H7 (cell line): ENCODE measurements around the gene TMEM63C. TPM values are rescaled to one million over a fixed set of nuclear protein-coding genes. Genes with fewer than 3 reads are reported as not detected.

ENCODE experiments used
- DNase-seq: peaks from one replicate; pipeline ENCODE4 v3.0.0; 2012
- H3K27me3 ChIP-seq: 2 replicates; pipeline ENCODE4 v1.6.0; 2011; ENCODE audit warnings: mild to moderate bottlenecking, low read length; ENCODE audit not compliant: control insufficient read depth, insufficient read depth
- H3K36me3 ChIP-seq: replicated peaks from 2 replicates; pipeline ENCODE4 v1.5.1; 2011; ENCODE audit warnings: low read length; ENCODE audit not compliant: control insufficient read depth, insufficient read depth
- H3K4me3 ChIP-seq: 2 replicates; pipeline ENCODE4 v1.5.1; 2011; ENCODE audit warnings: low read depth, mild to moderate bottlenecking, control low read depth, low read length, moderate library complexity; ENCODE audit not compliant: insufficient read depth
- total RNA-seq: library from RNA; depleted of rRNA; stranded (reverse); fragments of >200 nt; shearing (Covaris generic); gene quantifications from 2 replicates; pipeline ENCODE4 v1.2.3, GENCODE V29; 2014

Gene TMEM63C
- total RNA-seq, 1 experiment from 2014 or later: 2.1 TPM

GRCh38 chr14:77240336-77240915 lies 58.8 kb downstream of the TMEM63C start:
- DNase-seq: no peak
- H3K36me3 ChIP-seq: no peaks in the 10 kb centered on the region
- no peaks in the 10 kb centered on the region for H3K27me3 ChIP-seq
- no peak overlapping the region for H3K4me3 ChIP-seq

GRCh38 chr14:77241955-77242354 lies 60.4 kb downstream of the TMEM63C start:
- no peak for DNase-seq
- H3K27me3 ChIP-seq: no peaks in the 10 kb centered on the region
- H3K4me3 ChIP-seq: no peak overlapping the region

GRCh38 chr14:77242752-77243151 lies 61.2 kb downstream of the TMEM63C start:
- Histone ChIP-seq H3K27me3 (no peaks in the 10 kb centered on the region), H3K36me3 (no peaks in the 10 kb centered on the region), H3K4me3 (no peak overlapping the region)
- DNase-seq: no peak

More at GRCh38 chr14:77241955-77242354, 60.4 kb downstream of the TMEM63C start:
- H3K36me3 ChIP-seq: no peaks in the 10 kb centered on the region

- Histone ChIP-seq H3K27me3 (no peaks in the 10 kb centered on the region), H3K4me3 (no peak overlapping the region), H3K36me3 (no peaks in the 10 kb centered on the region)
- no peak for DNase-seq
Observed at GRCh38 chr14:77243853-77244252, 62.3 kb downstream of the TMEM63C start.

GRCh38 chr14:77245820-77246219 lies 64.2 kb downstream of the TMEM63C start:
- H3K36me3 ChIP-seq: no peaks in the 10 kb centered on the region

GRCh38 chr14:77246784-77247183 lies 65.2 kb downstream of the TMEM63C start:
- DNase-seq: no peak
- Histone ChIP-seq H3K36me3 (no peaks in the 10 kb centered on the region), H3K4me3 (no peak overlapping the region), H3K27me3 (no peaks in the 10 kb centered on the region)

More at GRCh38 chr14:77245820-77246219, 64.2 kb downstream of the TMEM63C start:
- Histone ChIP-seq H3K27me3 (no peaks in the 10 kb centered on the region), H3K4me3 (no peak overlapping the region)
- DNase-seq: peak; percentile 74

GRCh38 chr14:77248666-77249065 lies 67.1 kb downstream of the TMEM63C start:
- no peak for DNase-seq
- Histone ChIP-seq H3K36me3 (no peaks in the 10 kb centered on the region), H3K27me3 (no peaks in the 10 kb centered on the region), H3K4me3 (no peak overlapping the region)

- no peaks in the 10 kb centered on the region for H3K27me3 ChIP-seq
- no peaks in the 10 kb centered on the region for H3K36me3 ChIP-seq
- H3K4me3 ChIP-seq: no peak overlapping the region
- DNase-seq: no peak
Observed at GRCh38 chr14:77249286-77249685, 67.7 kb downstream of the TMEM63C start.

GRCh38 chr14:77250927-77251326 lies 69.3 kb downstream of the TMEM63C start:
- Histone ChIP-seq H3K36me3 (no peaks in the 10 kb centered on the region), H3K4me3 (no peak overlapping the region), H3K27me3 (no peaks in the 10 kb centered on the region)
- no peak for DNase-seq

- DNase-seq: no peak
- Histone ChIP-seq H3K27me3 (no peaks in the 10 kb centered on the region), H3K36me3 (no peaks in the 10 kb centered on the region), H3K4me3 (no peak overlapping the region)
Observed at GRCh38 chr14:77251870-77252269, 70.3 kb downstream of the TMEM63C start.

GRCh38 chr14:77253333-77254190 lies 72.0 kb downstream of the TMEM63C start:
- no peaks in the 10 kb centered on the region for H3K27me3 ChIP-seq
- no peaks in the 10 kb centered on the region for H3K36me3 ChIP-seq
- no peak for DNase-seq
- no peak overlapping the region for H3K4me3 ChIP-seq

GRCh38 chr14:77256694-77257093 lies 75.1 kb downstream of the TMEM63C start:
- Histone ChIP-seq H3K4me3 (no peak overlapping the region), H3K27me3 (no peaks in the 10 kb centered on the region), H3K36me3 (no peaks in the 10 kb centered on the region)
- no peak for DNase-seq

GRCh38 chr14:77257700-77258099 lies 76.1 kb downstream of the TMEM63C start:
- Histone ChIP-seq H3K27me3 (no peaks in the 10 kb centered on the region), H3K4me3 (no peak overlapping the region), H3K36me3 (no peaks in the 10 kb centered on the region)
- no peak for DNase-seq

GRCh38 chr14:77258566-77258965 lies 77.0 kb downstream of the TMEM63C start:
- DNase-seq: no peak
- H3K36me3 ChIP-seq: no peaks in the 10 kb centered on the region
- no peaks in the 10 kb centered on the region for H3K27me3 ChIP-seq
- H3K4me3 ChIP-seq: no peak overlapping the region

- Histone ChIP-seq H3K36me3 (no peaks in the 10 kb centered on the region), H3K4me3 (no peak overlapping the region), H3K27me3 (no peaks in the 10 kb centered on the region)
- DNase-seq: peak; percentile 64
Observed at GRCh38 chr14:77259025-77259715, 77.6 kb downstream of the TMEM63C start.
